ENCODE results near the gene BNIP3. TPM values are rescaled to one million over a fixed set of nuclear protein-coding genes. Genes with fewer than 3 reads are reported as not detected.

BNIP3 gene
- total and polyA plus RNA-seq, 3 donors from 2014 or later, result 36.7 to 93.4 (median 61.5) TPM

GRCh38 chr10:131977323-131978096 is 4.2 kb downstream of the BNIP3 start:
- no peak for TF ChIP-seq POLR2A (IDR thresholded peaks at IDR 0.05)
- no peak for TF ChIP-seq CTCF (IDR thresholded peaks at IDR 0.05)
- Histone ChIP-seq H3K36me3 (ENCODE audit: low read depth, missing control alignments) (no peaks in the 10 kb centered on the region), H3K4me3 (no peak overlapping the region), H3K27me3 (no peaks in the 10 kb centered on the region), H3K27ac (no peak overlapping the region), H3K9me3 (no peaks in the 10 kb centered on the region), H3K4me1 (peaks cover 24% of the 10 kb centered on the region)
- intact Hi-C loops (cut with DNase I; ENCODE audit: low total_unique reads), result no loop called here
- no peak for DNase-seq
- 80 to 86% methylated on average over 13 of the region's 13 CpGs for WGBS, 2 donors

DNA sequence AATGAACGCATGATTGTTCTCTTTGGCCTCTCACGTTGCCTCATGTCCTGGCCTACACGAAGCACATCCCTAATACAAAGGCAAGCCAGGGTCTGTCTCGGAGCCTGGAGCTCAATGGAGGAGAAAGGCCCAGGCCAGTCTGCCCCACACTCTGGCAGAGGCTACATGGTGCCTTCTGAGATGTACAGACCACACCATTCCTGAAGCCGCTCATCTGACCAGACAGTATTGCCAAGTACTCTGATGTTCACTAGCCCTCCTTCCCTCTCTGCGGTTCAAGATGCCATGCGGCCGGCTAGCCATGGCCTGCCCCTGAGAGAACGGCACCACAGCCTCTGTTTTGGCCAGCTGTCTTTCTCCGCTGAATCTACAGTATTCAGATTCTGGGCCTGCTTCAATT is 5.9 kb downstream of the BNIP3 start:
- H3K27ac ChIP-seq, result no peak overlapping the region
- intact Hi-C loops (cut with DNase I; ENCODE audit: low total_unique reads), result no loop called here
- TF ChIP-seq POLR2A (IDR thresholded peaks at IDR 0.05) (no peak), CTCF (IDR thresholded peaks at IDR 0.05) (no peak)
- H3K36me3 ChIP-seq (ENCODE audit: low read depth, missing control alignments), result no peaks in the 10 kb centered on the region
- WGBS, 2 donors, result 93 to 95% methylated on average over 10 of the region's 10 CpGs
- no peaks in the 10 kb centered on the region for H3K27me3 ChIP-seq
- peaks cover 26% of the 10 kb centered on the region for H3K4me1 ChIP-seq
- DNase-seq, result no peak
- H3K9me3 ChIP-seq, result no peaks in the 10 kb centered on the region
- no peak overlapping the region for H3K4me3 ChIP-seq

DNA sequence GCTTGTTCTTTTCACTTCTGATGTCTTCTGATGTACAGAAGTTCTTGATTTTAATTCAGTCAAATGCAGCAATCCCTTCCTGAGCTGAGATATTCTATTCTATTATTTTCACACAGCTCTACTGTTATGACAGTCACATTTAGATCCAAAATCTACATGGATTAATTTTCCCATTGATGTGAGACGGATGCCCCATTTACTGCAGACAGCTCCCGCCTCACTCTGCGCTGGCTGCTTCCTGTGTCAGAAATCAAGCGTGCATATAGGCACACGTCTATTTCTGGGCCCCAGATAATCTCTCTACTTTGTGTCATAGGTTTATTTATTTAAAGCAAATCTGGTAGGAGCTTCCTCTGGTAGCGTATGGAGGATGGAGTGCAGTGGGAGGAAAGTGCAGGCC is 6.7 kb downstream of the BNIP3 start:
- WGBS, 2 donors, result 88% methylated on average over 6 of the region's 6 CpGs
- intact Hi-C loops (cut with DNase I; ENCODE audit: low total_unique reads), result no loop called here
- no peaks in the 10 kb centered on the region for H3K9me3 ChIP-seq

DNA sequence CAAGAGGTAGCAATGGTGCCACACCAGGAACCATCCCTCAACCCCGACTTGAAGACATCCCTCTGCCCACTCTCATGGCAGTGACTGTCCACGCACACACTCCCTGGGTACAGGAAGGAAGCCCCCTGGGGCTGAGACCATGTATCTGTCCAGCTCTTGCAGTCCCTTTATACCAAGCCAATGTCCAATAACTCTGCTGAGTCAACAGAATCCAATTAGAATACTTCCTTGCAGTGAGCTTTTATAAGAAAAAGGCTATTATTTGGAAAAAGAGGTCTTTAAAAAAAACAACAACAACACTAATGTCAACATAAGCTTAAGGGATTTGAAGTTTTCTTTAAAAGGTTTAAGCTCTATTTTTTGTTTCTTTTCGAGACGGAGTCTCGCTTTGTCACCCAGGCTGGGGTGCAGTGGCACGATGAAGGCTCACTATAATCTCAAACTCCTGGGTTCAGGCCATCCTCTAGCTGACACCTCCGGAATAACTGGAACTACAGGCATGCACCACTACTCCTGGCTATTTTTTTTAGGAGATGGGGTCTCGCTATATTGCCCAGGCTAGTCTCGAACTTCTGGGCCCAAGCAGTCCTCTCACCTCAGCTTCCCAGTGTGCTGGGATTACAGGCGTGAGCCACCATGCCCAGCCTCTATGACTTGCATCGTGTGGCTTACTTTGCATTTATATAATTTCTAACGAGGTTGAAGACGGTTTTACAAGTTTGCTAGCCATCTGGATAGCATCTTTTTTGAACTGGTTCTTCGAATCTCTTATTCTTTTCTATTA is 7.5 kb downstream of the BNIP3 start:
- H3K27me3 ChIP-seq, result no peaks in the 10 kb centered on the region
- no peak overlapping the region for H3K4me3 ChIP-seq
- no peaks in the 10 kb centered on the region for H3K9me3 ChIP-seq
- DNase-seq, result no peak
- no peak overlapping the region for H3K27ac ChIP-seq
- 83 to 92% methylated on average over 14 of the region's 14 CpGs for WGBS, 2 donors
- no peak for TF ChIP-seq POLR2A (IDR thresholded peaks at IDR 0.05)
- TF ChIP-seq CTCF (IDR thresholded peaks at IDR 0.05), result no peak
- peaks cover 16% of the 10 kb centered on the region for H3K4me1 ChIP-seq
- intact Hi-C loops (cut with DNase I; ENCODE audit: low total_unique reads), result no loop called here
- H3K36me3 ChIP-seq (ENCODE audit: low read depth, missing control alignments), result no peaks in the 10 kb centered on the region

More for the DNA sequence above, 6.7 kb downstream of the BNIP3 start:
- Histone ChIP-seq H3K4me1 (peaks cover 23% of the 10 kb centered on the region), H3K27ac (no peak overlapping the region), H3K36me3 (ENCODE audit: low read depth, missing control alignments) (no peaks in the 10 kb centered on the region), H3K4me3 (no peak overlapping the region), H3K27me3 (no peaks in the 10 kb centered on the region)
- DNase-seq, result no peak
- TF ChIP-seq POLR2A (IDR thresholded peaks at IDR 0.05) (no peak), CTCF (IDR thresholded peaks at IDR 0.05) (no peak)

Data from testis (tissue), 3 donors.